ENCODE measurements around the gene DGKQ.

The DGKQ gene

GRCh38 chr4:953574-953915 lies 19.8 kb downstream of the DGKQ start:
- Histone ChIP-seq H3K4me3 (ENCODE audit: low read length) (no peak overlapping the region), H3K9me3 (ENCODE audit: control insufficient read depth, insufficient read depth, low read length) (no peaks in the 10 kb centered on the region), H3K27me3 (ENCODE audit: control insufficient read depth, insufficient read depth, low read length) (no peaks in the 10 kb centered on the region), H3K4me1 (ENCODE audit: control insufficient read depth, insufficient read depth, low read length) (no peaks in the 10 kb centered on the region), H3K27ac (ENCODE audit: low read length) (no peak overlapping the region), H3K36me3 (ENCODE audit: control insufficient read depth, insufficient read depth, low read length) (no peaks in the 10 kb centered on the region)
- no peak for DNase-seq (ENCODE audit: low read depth, low spot score)
- WGBS (ENCODE audit: insufficient coverage, insufficient read length), result no CpG with 5 or more reads among the region's 13 CpGs

- H3K4me1 ChIP-seq (ENCODE audit: control insufficient read depth, insufficient read depth, low read length), result no peaks in the 10 kb centered on the region
- WGBS (ENCODE audit: insufficient coverage, insufficient read length), result no CpG with 5 or more reads among the region's 28 CpGs
- H3K27me3 ChIP-seq (ENCODE audit: control insufficient read depth, insufficient read depth, low read length), result no peaks in the 10 kb centered on the region
- no peak overlapping the region for H3K4me3 ChIP-seq (ENCODE audit: low read length)
- no peak for DNase-seq (ENCODE audit: low read depth, low spot score)
- no peaks in the 10 kb centered on the region for H3K36me3 ChIP-seq (ENCODE audit: control insufficient read depth, insufficient read depth, low read length)
- no peak overlapping the region for H3K27ac ChIP-seq (ENCODE audit: low read length)
- no peaks in the 10 kb centered on the region for H3K9me3 ChIP-seq (ENCODE audit: control insufficient read depth, insufficient read depth, low read length)
Measured at GRCh38 chr4:952881-953573, 20.3 kb downstream of the DGKQ start.

- Histone ChIP-seq H3K9me3 (ENCODE audit: control insufficient read depth, insufficient read depth, low read length) (no peaks in the 10 kb centered on the region), H3K4me1 (ENCODE audit: control insufficient read depth, insufficient read depth, low read length) (no peaks in the 10 kb centered on the region), H3K36me3 (ENCODE audit: control insufficient read depth, insufficient read depth, low read length) (no peaks in the 10 kb centered on the region), H3K27me3 (ENCODE audit: control insufficient read depth, insufficient read depth, low read length) (no peaks in the 10 kb centered on the region), H3K27ac (ENCODE audit: low read length) (no peak overlapping the region), H3K4me3 (ENCODE audit: low read length) (no peak overlapping the region)
- no peak for DNase-seq (ENCODE audit: low read depth, low spot score)
- no CpG with 5 or more reads among the region's 23 CpGs for WGBS (ENCODE audit: insufficient coverage, insufficient read length)
Measured at GRCh38 chr4:951594-952468, 21.5 kb downstream of the DGKQ start.

- WGBS (ENCODE audit: insufficient coverage, insufficient read length), result no CpG with 5 or more reads among the region's 7 CpGs
- DNase-seq (ENCODE audit: low read depth, low spot score), result no peak
- Histone ChIP-seq H3K36me3 (ENCODE audit: control insufficient read depth, insufficient read depth, low read length) (no peaks in the 10 kb centered on the region; the same call in 1 of the 2 replicates), H3K27me3 (ENCODE audit: control insufficient read depth, insufficient read depth, low read length) (no peaks in the 10 kb centered on the region), H3K4me3 (ENCODE audit: low read length) (no peak overlapping the region), H3K4me1 (ENCODE audit: control insufficient read depth, insufficient read depth, low read length) (no peaks in the 10 kb centered on the region), H3K9me3 (ENCODE audit: control insufficient read depth, insufficient read depth, low read length) (no peaks in the 10 kb centered on the region), H3K27ac (ENCODE audit: low read length) (no peak overlapping the region)
Measured at GRCh38 chr4:951186-951585, 22.2 kb downstream of the DGKQ start.

GRCh38 chr4:950136-951020 lies 23.0 kb downstream of the DGKQ start:
- Histone ChIP-seq H3K4me3 (ENCODE audit: low read length) (no peak overlapping the region), H3K36me3 (ENCODE audit: control insufficient read depth, insufficient read depth, low read length) (no peaks in the 10 kb centered on the region; the same call in 1 of the 2 replicates), H3K4me1 (ENCODE audit: control insufficient read depth, insufficient read depth, low read length) (no peaks in the 10 kb centered on the region; the same call in 1 of the 2 replicates), H3K9me3 (ENCODE audit: control insufficient read depth, insufficient read depth, low read length) (no peaks in the 10 kb centered on the region), H3K27ac (ENCODE audit: low read length) (no peak overlapping the region), H3K27me3 (ENCODE audit: control insufficient read depth, insufficient read depth, low read length) (no peaks in the 10 kb centered on the region)
- DNase-seq (ENCODE audit: low read depth, low spot score), result no peak
- WGBS (ENCODE audit: insufficient coverage, insufficient read length), result no CpG with 5 or more reads among the region's 30 CpGs

- peaks cover 2% of the 10 kb centered on the region for H3K4me1 ChIP-seq (ENCODE audit: control insufficient read depth, insufficient read depth, low read length)
- no CpG with 5 or more reads among the region's 20 CpGs for WGBS (ENCODE audit: insufficient coverage, insufficient read length)
- H3K9me3 ChIP-seq (ENCODE audit: control insufficient read depth, insufficient read depth, low read length), result no peaks in the 10 kb centered on the region
- no peaks in the 10 kb centered on the region for H3K27me3 ChIP-seq (ENCODE audit: control insufficient read depth, insufficient read depth, low read length)
- H3K4me3 ChIP-seq (ENCODE audit: low read length), result no peak overlapping the region
- H3K27ac ChIP-seq (ENCODE audit: low read length), result no peak overlapping the region
- H3K36me3 ChIP-seq (ENCODE audit: control insufficient read depth, insufficient read depth, low read length), result no peaks in the 10 kb centered on the region; the same call in 1 of the 2 replicates
- no peak for DNase-seq (ENCODE audit: low read depth, low spot score)
Measured at GRCh38 chr4:949656-950055, 23.7 kb downstream of the DGKQ start.

- WGBS (ENCODE audit: insufficient coverage, insufficient read length), result no CpG with 5 or more reads among the region's 13 CpGs
- DNase-seq (ENCODE audit: low read depth, low spot score), result no peak
- Histone ChIP-seq H3K27me3 (ENCODE audit: control insufficient read depth, insufficient read depth, low read length) (no peaks in the 10 kb centered on the region), H3K9me3 (ENCODE audit: control insufficient read depth, insufficient read depth, low read length) (no peaks in the 10 kb centered on the region), H3K4me3 (ENCODE audit: low read length) (no peak overlapping the region), H3K27ac (ENCODE audit: low read length) (no peak overlapping the region), H3K4me1 (ENCODE audit: control insufficient read depth, insufficient read depth, low read length) (peaks cover 2% of the 10 kb centered on the region), H3K36me3 (ENCODE audit: control insufficient read depth, insufficient read depth, low read length) (no peaks in the 10 kb centered on the region; the same call in 1 of the 2 replicates)
Measured at GRCh38 chr4:948936-949300, 24.5 kb downstream of the DGKQ start.

- H3K36me3 ChIP-seq (ENCODE audit: control insufficient read depth, insufficient read depth, low read length), result no peaks in the 10 kb centered on the region; the same call in 1 of the 2 replicates
- WGBS (ENCODE audit: insufficient coverage, insufficient read length), result no CpG with 5 or more reads among the region's 33 CpGs
- DNase-seq (ENCODE audit: low read depth, low spot score), result no peak
- H3K27me3 ChIP-seq (ENCODE audit: control insufficient read depth, insufficient read depth, low read length), result no peaks in the 10 kb centered on the region
- H3K4me3 ChIP-seq (ENCODE audit: low read length), result no peak overlapping the region
- peaks cover 2% of the 10 kb centered on the region for H3K4me1 ChIP-seq (ENCODE audit: control insufficient read depth, insufficient read depth, low read length)
- H3K27ac ChIP-seq (ENCODE audit: low read length), result no peak overlapping the region
- H3K9me3 ChIP-seq (ENCODE audit: control insufficient read depth, insufficient read depth, low read length), result no peaks in the 10 kb centered on the region
Measured at GRCh38 chr4:948101-948935, 25.1 kb downstream of the DGKQ start.

GRCh38 chr4:947491-947971 lies 25.8 kb downstream of the DGKQ start:
- no peak for DNase-seq (ENCODE audit: low read depth, low spot score)
- H3K9me3 ChIP-seq (ENCODE audit: control insufficient read depth, insufficient read depth, low read length), result no peaks in the 10 kb centered on the region
- no peak overlapping the region for H3K4me3 ChIP-seq (ENCODE audit: low read length)
- H3K27ac ChIP-seq (ENCODE audit: low read length), result no peak overlapping the region
- H3K27me3 ChIP-seq (ENCODE audit: control insufficient read depth, insufficient read depth, low read length), result no peaks in the 10 kb centered on the region
- no peaks in the 10 kb centered on the region; the same call in 1 of the 2 replicates for H3K36me3 ChIP-seq (ENCODE audit: control insufficient read depth, insufficient read depth, low read length)
- WGBS (ENCODE audit: insufficient coverage, insufficient read length), result no CpG with 5 or more reads among the region's 19 CpGs
- H3K4me1 ChIP-seq (ENCODE audit: control insufficient read depth, insufficient read depth, low read length), result peaks cover 2% of the 10 kb centered on the region

Measured in iPS DF 6.9 (cell line).